Rectal smooth muscle tissue (tissue), 1 donor: ENCODE measurements around the gene PCDH7.

Source experiments
- H3K27ac ChIP-seq: one replicate; pipeline ENCODE4 v1.7.0; 2013; ENCODE audit warnings: low read depth, low read length, inconsistent platforms
- H3K27me3 ChIP-seq: one replicate; pipeline ENCODE4 v1.7.0; 2013; ENCODE audit warnings: low read length; ENCODE audit not compliant: control insufficient read depth, insufficient read depth
- H3K36me3 ChIP-seq: one replicate; pipeline ENCODE4 v1.7.0; 2013; ENCODE audit warnings: low read length; ENCODE audit not compliant: control insufficient read depth, insufficient read depth
- H3K4me1 ChIP-seq: one replicate; pipeline ENCODE4 v1.7.0; 2013; ENCODE audit warnings: low read length; ENCODE audit not compliant: control insufficient read depth, insufficient read depth
- H3K4me3 ChIP-seq: one replicate; pipeline ENCODE4 v1.7.0; 2013; ENCODE audit warnings: low read length
- H3K9ac ChIP-seq: one replicate; pipeline ENCODE4 v1.7.0; 2013; ENCODE audit warnings: low read length

PCDH7 gene

DNA sequence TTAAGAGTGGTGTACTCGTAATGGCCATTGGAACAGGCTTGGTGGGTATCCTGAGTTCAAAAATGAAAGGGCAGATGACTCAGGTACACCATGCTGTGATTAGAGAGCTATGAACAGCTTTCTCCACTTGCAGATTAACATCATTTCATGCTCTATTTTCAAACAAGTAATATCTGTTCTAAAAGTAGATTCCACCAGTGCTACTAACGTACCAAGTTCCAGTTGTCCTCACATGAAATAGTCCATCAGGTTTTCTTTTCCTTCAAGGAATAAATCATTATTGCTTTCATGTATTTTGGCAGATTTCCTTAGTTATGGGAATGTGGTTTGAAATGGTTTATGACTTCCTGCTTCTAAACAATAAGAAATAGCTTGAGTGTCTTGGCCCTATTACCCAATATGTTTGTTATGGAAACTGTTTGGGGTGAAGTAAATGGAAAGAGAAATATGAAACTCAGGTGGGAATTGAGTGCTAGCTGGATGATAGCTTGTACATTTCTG is 49.9 kb downstream of the PCDH7 start:
- Histone ChIP-seq H3K36me3 (no peaks in the 10 kb centered on the region), H3K9ac (no peak overlapping the region), H3K27ac (peak overlapping the region; percentile 23), H3K4me3 (no peak overlapping the region), H3K4me1 (peaks cover 14% of the 10 kb centered on the region), H3K27me3 (no peaks in the 10 kb centered on the region)

DNA sequence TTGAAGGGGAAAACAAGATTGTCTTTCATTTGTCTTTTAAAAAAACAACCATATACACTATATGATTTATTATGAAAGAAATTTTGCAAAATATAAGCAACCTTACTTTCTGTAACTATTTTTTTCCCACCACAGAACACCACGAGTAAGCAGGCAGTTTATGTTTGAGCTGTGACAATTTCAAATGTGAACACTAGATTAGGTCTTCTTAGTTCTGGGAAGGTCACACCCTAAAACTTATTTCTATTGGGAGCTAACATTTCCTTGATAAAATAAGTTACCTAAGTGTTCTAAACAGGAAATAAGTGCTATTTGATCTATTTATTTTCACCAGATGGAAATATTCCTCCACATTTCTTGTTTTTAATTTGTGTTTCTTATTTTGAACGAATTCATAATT is 50.6 kb downstream of the PCDH7 start:
- Histone ChIP-seq H3K9ac (no peak overlapping the region), H3K27ac (no peak overlapping the region), H3K4me3 (no peak overlapping the region), H3K36me3 (no peaks in the 10 kb centered on the region), H3K4me1 (peaks cover 14% of the 10 kb centered on the region), H3K27me3 (no peaks in the 10 kb centered on the region)

DNA sequence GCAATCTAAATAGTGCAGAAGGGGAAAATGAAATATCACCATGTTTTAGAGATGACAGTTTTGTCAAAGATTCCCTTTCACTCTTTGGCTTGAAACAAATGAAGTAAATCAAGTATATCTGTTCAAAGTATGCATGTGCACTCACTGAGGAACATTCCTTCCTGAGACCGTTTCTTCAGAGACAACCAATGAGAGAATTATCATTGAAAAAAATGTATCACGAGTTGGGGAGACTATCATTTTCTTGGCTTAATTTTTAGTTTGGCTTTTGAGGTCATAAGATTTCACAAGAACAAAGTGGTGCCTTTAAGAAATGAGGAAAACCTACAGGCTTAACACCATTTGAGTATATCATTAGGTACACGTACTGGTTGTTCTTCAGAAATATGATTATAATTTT is 56.3 kb downstream of the PCDH7 start:
- no peak overlapping the region for H3K27ac ChIP-seq
- H3K4me1 ChIP-seq, result peaks cover 7% of the 10 kb centered on the region
- no peak overlapping the region for H3K4me3 ChIP-seq
- H3K36me3 ChIP-seq, result no peaks in the 10 kb centered on the region
- H3K27me3 ChIP-seq, result no peaks in the 10 kb centered on the region
- H3K9ac ChIP-seq, result no peak overlapping the region

DNA sequence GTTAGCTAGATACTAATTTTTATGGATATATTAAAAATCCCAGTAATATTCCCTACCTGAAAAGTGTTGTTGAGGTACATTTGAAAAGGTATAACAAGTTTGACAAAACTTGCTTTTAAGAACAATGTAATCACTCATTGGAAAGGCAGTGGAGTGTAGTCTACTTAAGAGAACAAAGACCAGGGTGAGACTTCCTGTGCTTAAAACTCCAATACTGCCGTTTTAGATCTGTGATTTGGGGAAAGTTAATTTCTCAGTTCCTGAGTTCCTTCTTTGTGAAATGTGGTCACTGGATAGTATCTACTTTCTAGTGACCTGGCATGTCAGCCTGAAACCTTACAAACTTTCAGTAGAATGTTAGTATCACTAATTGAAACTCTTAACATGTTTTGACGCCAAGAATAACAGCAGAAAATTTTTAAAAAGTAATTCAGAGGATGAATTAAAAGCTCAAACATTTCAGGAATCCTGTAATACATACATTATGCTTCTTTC is 56.8 kb downstream of the PCDH7 start:
- Histone ChIP-seq H3K36me3 (no peaks in the 10 kb centered on the region), H3K9ac (no peak overlapping the region), H3K27ac (no peak overlapping the region), H3K4me3 (no peak overlapping the region), H3K27me3 (no peaks in the 10 kb centered on the region), H3K4me1 (peaks cover 7% of the 10 kb centered on the region)
